Activated T-cell treated with anti-CD3 and anti-CD28 coated beads, Interleukin-2, amount 50 U/mL, for 72 hours (primary cell): ENCODE results near the gene PLEKHG7. TPM values are rescaled to one million over a fixed set of nuclear protein-coding genes. Genes with fewer than 3 reads are reported as not detected.
"Not testable (repeated sequence)": the region's sequence is repeated elsewhere in the genome, so short reads cannot be mapped to it uniquely, and the experiment has no call there.

ENCODE experiments used
- ATAC-seq, 2 donors: fragments of 150-1000 bp; cut with Tn5 transposase; replicated peaks in 1 of 2; 2 replicates each; pipeline ENCODE4 v1.10.0; 2021; ENCODE audit warnings: moderate library complexity in 2 of 2, mild to moderate bottlenecking in 1 of 2
- DNase-seq, 2 donors: peaks; one replicate each; pipeline ENCODE4 v3.0.0; 2021 to 2022; ENCODE audit warnings: mixed read lengths in 1 of 2
- H3K27ac Mint-ChIP-seq: one replicate; pipeline ENCODE4 v1.8.0; 2022; ENCODE audit warnings: mild to moderate bottlenecking, moderate library complexity, mixed read lengths
- H3K27me3 Mint-ChIP-seq: one replicate; pipeline ENCODE4 v1.8.0; 2022; ENCODE audit warnings: low read depth, mixed read lengths
- H3K36me3 Mint-ChIP-seq, 2 donors: one replicate each; pipeline ENCODE4 v1.8.0; 2022; ENCODE audit warnings: mixed read lengths in 2 of 2, mild to moderate bottlenecking in 1 of 2; ENCODE audit not compliant: insufficient read depth in 2 of 2
- H3K4me1 Mint-ChIP-seq: one replicate; pipeline ENCODE4 v1.8.0; 2022; ENCODE audit warnings: low read depth, mixed read lengths
- H3K4me3 Mint-ChIP-seq, 2 donors: one replicate each; pipeline ENCODE4 v1.8.0; 2022; ENCODE audit warnings: mild to moderate bottlenecking in 2 of 2, mixed read lengths in 2 of 2, moderate library complexity in 2 of 2
- H3K9me3 Mint-ChIP-seq, 2 donors: one replicate each; pipeline ENCODE4 v1.8.0; 2022; ENCODE audit warnings: mixed read lengths in 2 of 2
- total RNA-seq, 2 donors: library from RNA; stranded (reverse); gene quantifications; one replicate each; pipeline ENCODE4 v1.2.3, GENCODE V29; 2022

The PLEKHG7 gene
- total RNA-seq, 2 donors from 2014 or later: not detected

GRCh38 chr12:92737855-92738850 is 35.4 kb downstream of the PLEKHG7 start:
- Mint-ChIP-seq H3K27ac (no peak overlapping the region), H3K27me3 (peaks cover 16% of the 10 kb centered on the region), H3K9me3 (peaks cover 0 to 1% of the 10 kb centered on the region in 2 donors), H3K4me3 (no peak overlapping the region), H3K4me1 (peaks cover 17% of the 10 kb centered on the region), H3K36me3 (no peaks in the 10 kb centered on the region)
- ATAC-seq: no peak
- no peak for DNase-seq

GRCh38 chr12:92739113-92739512 is 36.3 kb downstream of the PLEKHG7 start:
- no peak overlapping the region for H3K27ac Mint-ChIP-seq
- H3K4me1 Mint-ChIP-seq: peaks cover 17% of the 10 kb centered on the region
- H3K9me3 Mint-ChIP-seq: peaks cover 0 to 1% of the 10 kb centered on the region in 2 donors
- H3K4me3 Mint-ChIP-seq: no peak overlapping the region
- no peak for DNase-seq
- ATAC-seq: no peak
- peaks cover 8% of the 10 kb centered on the region for H3K27me3 Mint-ChIP-seq
- no peaks in the 10 kb centered on the region for H3K36me3 Mint-ChIP-seq

GRCh38 chr12:92740411-92740810 is 37.6 kb downstream of the PLEKHG7 start:
- DNase-seq: no peak
- peaks cover 10% of the 10 kb centered on the region for H3K4me1 Mint-ChIP-seq
- H3K4me3 Mint-ChIP-seq: no peak overlapping the region
- H3K9me3 Mint-ChIP-seq: no peaks in the 10 kb centered on the region
- H3K27me3 Mint-ChIP-seq: no peaks in the 10 kb centered on the region
- H3K27ac Mint-ChIP-seq: no peak overlapping the region
- no peaks in the 10 kb centered on the region for H3K36me3 Mint-ChIP-seq
- no peak for ATAC-seq

GRCh38 chr12:92743026-92743425 is 40.2 kb downstream of the PLEKHG7 start:
- Mint-ChIP-seq H3K9me3 (no peaks in the 10 kb centered on the region), H3K36me3 (no peaks in the 10 kb centered on the region), H3K4me3 (no peak overlapping the region), H3K27ac (no peak overlapping the region), H3K27me3 (no peaks in the 10 kb centered on the region), H3K4me1 (no peaks in the 10 kb centered on the region)
- DNase-seq (no peak), ATAC-seq (no peak)

- H3K9me3 Mint-ChIP-seq: no peaks in the 10 kb centered on the region
- H3K27ac Mint-ChIP-seq: no peak overlapping the region
- no peaks in the 10 kb centered on the region for H3K36me3 Mint-ChIP-seq
- H3K4me3 Mint-ChIP-seq: no peak overlapping the region
- ATAC-seq (no peak), DNase-seq (no peak)
- H3K4me1 Mint-ChIP-seq: no peaks in the 10 kb centered on the region
- H3K27me3 Mint-ChIP-seq: no peaks in the 10 kb centered on the region
Measured at GRCh38 chr12:92745856-92746550, 43.2 kb downstream of the PLEKHG7 start.

GRCh38 chr12:92747151-92747550 is 44.4 kb downstream of the PLEKHG7 start:
- Mint-ChIP-seq H3K4me1 (no peaks in the 10 kb centered on the region), H3K27ac (no peak overlapping the region), H3K4me3 (no peak overlapping the region), H3K27me3 (no peaks in the 10 kb centered on the region), H3K9me3 (no peaks in the 10 kb centered on the region), H3K36me3 (no peaks in the 10 kb centered on the region)
- ATAC-seq: no peak
- no peak for DNase-seq

- H3K4me3 Mint-ChIP-seq, DNase-seq, ATAC-seq, H3K4me1 Mint-ChIP-seq, H3K27ac Mint-ChIP-seq, H3K36me3 Mint-ChIP-seq, H3K27me3 Mint-ChIP-seq, H3K9me3 Mint-ChIP-seq: not testable (repeated sequence)
Measured at GRCh38 chr12:92749691-92750090, 46.9 kb downstream of the PLEKHG7 start.

GRCh38 chr12:92753976-92754885 is 51.4 kb downstream of the PLEKHG7 start:
- no peak for DNase-seq
- H3K4me1 Mint-ChIP-seq: no peaks in the 10 kb centered on the region
- ATAC-seq: no peak
- H3K36me3 Mint-ChIP-seq: no peaks in the 10 kb centered on the region
- H3K27me3 Mint-ChIP-seq: peaks cover 25% of the 10 kb centered on the region
- no peak overlapping the region for H3K4me3 Mint-ChIP-seq
- H3K27ac Mint-ChIP-seq: no peak overlapping the region
- H3K9me3 Mint-ChIP-seq: peaks cover 0 to 2% of the 10 kb centered on the region in 2 donors

- no peaks in the 10 kb centered on the region for H3K4me1 Mint-ChIP-seq
- H3K27ac Mint-ChIP-seq: no peak overlapping the region
- peaks cover 26% of the 10 kb centered on the region for H3K27me3 Mint-ChIP-seq
- H3K9me3 Mint-ChIP-seq: peaks cover 0 to 2% of the 10 kb centered on the region in 2 donors
- DNase-seq (no peak), ATAC-seq (no peak)
- no peaks in the 10 kb centered on the region for H3K36me3 Mint-ChIP-seq
- no peak overlapping the region for H3K4me3 Mint-ChIP-seq
Measured at GRCh38 chr12:92756898-92757596, 54.3 kb downstream of the PLEKHG7 start.

- Mint-ChIP-seq H3K36me3 (no peaks in the 10 kb centered on the region), H3K27me3 (peaks cover 26% of the 10 kb centered on the region), H3K4me3 (no peak overlapping the region), H3K4me1 (no peaks in the 10 kb centered on the region), H3K27ac (no peak overlapping the region), H3K9me3 (peaks cover 0 to 2% of the 10 kb centered on the region in 2 donors)
- ATAC-seq: no peak
- no peak for DNase-seq
Measured at GRCh38 chr12:92757597-92758121, 54.9 kb downstream of the PLEKHG7 start.

GRCh38 chr12:92759634-92760268 is 57.0 kb downstream of the PLEKHG7 start:
- DNase-seq (no peak), ATAC-seq (no peak)
- peaks cover 26% of the 10 kb centered on the region for H3K27me3 Mint-ChIP-seq
- H3K27ac Mint-ChIP-seq: no peak overlapping the region
- H3K4me1 Mint-ChIP-seq: no peaks in the 10 kb centered on the region
- no peaks in the 10 kb centered on the region for H3K9me3 Mint-ChIP-seq
- H3K36me3 Mint-ChIP-seq: no peaks in the 10 kb centered on the region
- H3K4me3 Mint-ChIP-seq: no peak overlapping the region

GRCh38 chr12:92762773-92763172 is 60.0 kb downstream of the PLEKHG7 start:
- peaks cover 6% of the 10 kb centered on the region for H3K27me3 Mint-ChIP-seq
- no peaks in the 10 kb centered on the region for H3K36me3 Mint-ChIP-seq
- no peaks in the 10 kb centered on the region for H3K4me1 Mint-ChIP-seq
- no peak overlapping the region for H3K27ac Mint-ChIP-seq
- DNase-seq (no peak), ATAC-seq (no peak)
- H3K9me3 Mint-ChIP-seq: no peaks in the 10 kb centered on the region
- no peak overlapping the region for H3K4me3 Mint-ChIP-seq
